Measurements from ENCODE around the gene AVPI1.
A peak's percentile ranks its signal among the peaks of the same experiment; 100 is the strongest.
"Not testable (repeated sequence)": the region's sequence is repeated elsewhere in the genome, so short reads cannot be mapped to it uniquely, and the experiment has no call there.

Gene AVPI1

GRCh38 chr10:97682042-97682441 lies 5.0 kb downstream of the AVPI1 start:
- DNase-seq, result no peak

GRCh38 chr10:97679594-97679993 lies 7.4 kb downstream of the AVPI1 start:
- no peak for DNase-seq

GRCh38 chr10:97676770-97677581 lies 10.1 kb downstream of the AVPI1 start:
- DNase-seq, result peak in 2 of 4 experiments; percentile 18 to 32

- no peak for DNase-seq
Measured at GRCh38 chr10:97675222-97675621, 11.8 kb downstream of the AVPI1 start.

- DNase-seq, result no peak
Measured at GRCh38 chr10:97673736-97674525, 13.1 kb downstream of the AVPI1 start.

- DNase-seq, result no peak
Measured at GRCh38 chr10:97669571-97669970, 17.5 kb downstream of the AVPI1 start.

- DNase-seq, result no peak
Measured at GRCh38 chr10:97667463-97667862, 19.6 kb downstream of the AVPI1 start.

GRCh38 chr10:97666992-97667391 lies 20.0 kb downstream of the AVPI1 start:
- DNase-seq, result no peak

- DNase-seq, result no peak
Measured at GRCh38 chr10:97664282-97664850, 22.7 kb downstream of the AVPI1 start.

GRCh38 chr10:97659589-97659988 lies 27.5 kb downstream of the AVPI1 start:
- DNase-seq, result no peak

GRCh38 chr10:97656777-97657176 lies 30.3 kb downstream of the AVPI1 start:
- no peak for DNase-seq

GRCh38 chr10:97651773-97652172 lies 35.3 kb downstream of the AVPI1 start:
- DNase-seq, result no peak

GRCh38 chr10:97650726-97651125 lies 36.3 kb downstream of the AVPI1 start:
- DNase-seq, result no peak

GRCh38 chr10:97649405-97649750 lies 37.7 kb downstream of the AVPI1 start:
- not testable (repeated sequence) for DNase-seq

GRCh38 chr10:97648562-97649404 lies 38.3 kb downstream of the AVPI1 start:
- DNase-seq, result peak in 2 of 4 experiments; percentile 1 to 3

- DNase-seq, result no peak
Measured at GRCh38 chr10:97647556-97647955, 39.5 kb downstream of the AVPI1 start.

- no peak for DNase-seq
Measured at GRCh38 chr10:97644936-97645335, 42.1 kb downstream of the AVPI1 start.

- no peak for DNase-seq
Measured at GRCh38 chr10:97643441-97643985, 43.5 kb downstream of the AVPI1 start.

- not testable (repeated sequence) for DNase-seq
Measured at GRCh38 chr10:97642471-97643159, 44.4 kb downstream of the AVPI1 start.

GRCh38 chr10:97640868-97641811 lies 45.9 kb downstream of the AVPI1 start:
- DNase-seq, result no peak

All from activated CD4-positive, CD25-positive, alpha-beta regulatory T cell (primary cell).